Measurements from ENCODE around the gene PIGA. TPM values are rescaled to one million over a fixed set of nuclear protein-coding genes. Genes with fewer than 3 reads are reported as not detected.

The PIGA gene
- total RNA-seq, 1 experiment from 2014 or later: 13.9 TPM

DNA sequence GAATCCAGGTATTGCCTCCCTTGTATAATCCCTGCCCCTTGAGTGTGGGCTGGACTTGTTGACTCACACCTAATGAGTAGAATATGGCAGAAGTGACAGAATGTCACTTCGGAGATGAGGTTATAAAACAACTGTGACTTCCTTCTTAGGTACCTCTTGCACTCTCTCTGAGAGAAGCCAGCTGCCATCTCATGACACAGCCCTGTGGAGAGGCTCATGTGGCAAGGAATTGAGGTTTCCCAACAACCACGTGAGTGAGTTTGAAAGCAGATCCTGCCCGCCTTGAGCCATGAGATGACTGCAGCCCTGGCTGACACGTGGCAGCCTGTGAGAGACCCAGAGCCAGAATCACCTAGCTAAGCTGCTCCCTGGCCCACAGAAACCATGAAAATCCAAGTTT, 33.4 kb downstream of the PIGA start:
- DNase-seq: no peak
- no peak overlapping the region for H2BK15ac ChIP-seq (ENCODE audit: low read depth, low read length)

More for the DNA sequence above, 33.4 kb downstream of the PIGA start:
- Histone ChIP-seq H3K56ac (ENCODE audit: insufficient read length, low read depth, low read length) (no peak overlapping the region), H3K9ac (ENCODE audit: extremely low read depth, insufficient read length, low read length) (no peak overlapping the region), H3K4ac (ENCODE audit: low read depth, low read length) (no peak overlapping the region), H4K5ac (ENCODE audit: insufficient read length, low read depth, low read length) (no peak overlapping the region), H3K23ac (ENCODE audit: insufficient read length, low read depth, low read length) (no peak overlapping the region), H4K91ac (ENCODE audit: insufficient read length, low read depth, low read length) (no peak overlapping the region), H2AK5ac (ENCODE audit: insufficient read length, low read length) (no peak overlapping the region), H3K14ac (ENCODE audit: insufficient read depth, low read length) (no peak overlapping the region), H2BK120ac (ENCODE audit: low read depth, low read length, poor library complexity, severe bottlenecking) (no peak overlapping the region), H3K27ac (ENCODE audit: insufficient read length, low read depth, low read length) (no peak overlapping the region), H3K79me1 (ENCODE audit: insufficient read depth, low read depth, low read length, poor library complexity, severe bottlenecking) (no peaks in the 10 kb centered on the region), H3K9me3 (ENCODE audit: control insufficient read depth, low read depth, low read length) (no peaks in the 10 kb centered on the region), H2BK20ac (ENCODE audit: low read depth, low read length, poor library complexity, severe bottlenecking) (no peak overlapping the region), H3K18ac (ENCODE audit: insufficient read length, low read depth, low read length) (no peak overlapping the region), H2AFZ (ENCODE audit: low read length) (no peak overlapping the region), H3K4me2 (ENCODE audit: insufficient read depth, insufficient read length, low read length) (no peak overlapping the region), H2BK5ac (ENCODE audit: insufficient read length, low read length) (no peak overlapping the region), H4K20me1 (ENCODE audit: control insufficient read depth, insufficient read depth, insufficient read length) (no peaks in the 10 kb centered on the region), H3K27me3 (ENCODE audit: insufficient read depth, low read length) (no peaks in the 10 kb centered on the region), H4K8ac (replicated peaks; ENCODE audit: insufficient read length, low read depth, low read length) (no peak overlapping the region), H3K23me2 (ENCODE audit: insufficient read length, low read depth, low read length, poor library complexity, severe bottlenecking) (no peaks in the 10 kb centered on the region), H3K4me1 (ENCODE audit: insufficient read depth, low read length) (peaks cover 2% of the 10 kb centered on the region; the same call in 1 of the 2 replicates), H3K79me2 (ENCODE audit: insufficient read depth, low read length) (no peaks in the 10 kb centered on the region), H3T11ph (ENCODE audit: low read length) (no peak overlapping the region), H2BK12ac (ENCODE audit: insufficient read length, low read depth, low read length) (no peak overlapping the region)
- H3K27me3 Mint-ChIP-seq (ENCODE audit: low read depth): peaks cover 1% of the 10 kb centered on the region
- TF ChIP-seq, protein P1, sequence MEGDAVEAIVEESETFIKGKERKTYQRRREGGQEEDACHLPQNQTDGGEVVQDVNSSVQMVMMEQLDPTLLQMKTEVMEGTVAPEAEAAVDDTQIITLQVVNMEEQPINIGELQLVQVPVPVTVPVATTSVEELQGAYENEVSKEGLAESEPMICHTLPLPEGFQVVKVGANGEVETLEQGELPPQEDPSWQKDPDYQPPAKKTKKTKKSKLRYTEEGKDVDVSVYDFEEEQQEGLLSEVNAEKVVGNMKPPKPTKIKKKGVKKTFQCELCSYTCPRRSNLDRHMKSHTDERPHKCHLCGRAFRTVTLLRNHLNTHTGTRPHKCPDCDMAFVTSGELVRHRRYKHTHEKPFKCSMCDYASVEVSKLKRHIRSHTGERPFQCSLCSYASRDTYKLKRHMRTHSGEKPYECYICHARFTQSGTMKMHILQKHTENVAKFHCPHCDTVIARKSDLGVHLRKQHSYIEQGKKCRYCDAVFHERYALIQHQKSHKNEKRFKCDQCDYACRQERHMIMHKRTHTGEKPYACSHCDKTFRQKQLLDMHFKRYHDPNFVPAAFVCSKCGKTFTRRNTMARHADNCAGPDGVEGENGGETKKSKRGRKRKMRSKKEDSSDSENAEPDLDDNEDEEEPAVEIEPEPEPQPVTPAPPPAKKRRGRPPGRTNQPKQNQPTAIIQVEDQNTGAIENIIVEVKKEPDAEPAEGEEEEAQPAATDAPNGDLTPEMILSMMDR (conservative IDR thresholded peaks at IDR 0.05): no peak
- peaks cover 15% of the 10 kb centered on the region in 2 experiments for H3K9me3 Mint-ChIP-seq
- H3K27ac Mint-ChIP-seq: no peak overlapping the region
- H3K4me1 Mint-ChIP-seq: no peaks in the 10 kb centered on the region
- WGBS (ENCODE audit: extremely low coverage, insufficient read length, low lambda C conversion rate): no CpG with 5 or more reads among the region's 4 CpGs
- no peak overlapping the region for H3K4me3 Mint-ChIP-seq
- H3K36me3 Mint-ChIP-seq (ENCODE audit: insufficient read depth in 1 of 3, low read depth in 3 of 3): no peaks in the 10 kb centered on the region; a peak in 1 of 7 replicates
